Jurkat, Clone E6-1 (cell line): ENCODE results near the gene ADAMTS14.

ENCODE experiments used
- DNase-seq: peaks from one replicate; pipeline ENCODE4 v3.0.0-alpha.2; 2011; ENCODE audit warnings: low read depth, low spot score
- H3K4me3 ChIP-seq: 2 replicates; pipeline ENCODE4 v1.5.1; 2011; ENCODE audit warnings: mild to moderate bottlenecking, low read length, control low read depth, moderate library complexity

The ADAMTS14 gene

DNA sequence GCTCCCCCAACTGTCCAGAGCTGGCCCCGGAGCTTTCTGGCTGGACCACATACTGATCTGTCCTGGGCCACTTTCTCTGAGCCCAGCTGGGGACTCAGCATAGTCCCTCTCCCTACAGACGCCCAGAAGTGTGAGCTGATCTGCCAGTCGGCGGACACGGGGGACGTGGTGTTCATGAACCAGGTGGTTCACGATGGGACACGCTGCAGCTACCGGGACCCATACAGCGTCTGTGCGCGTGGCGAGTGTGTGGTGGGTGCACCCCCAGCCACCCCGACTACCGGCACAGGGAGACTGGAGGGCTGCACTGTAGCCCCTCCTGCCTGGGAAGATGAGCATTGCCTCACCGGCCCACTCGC, 71.1 kb downstream of the ADAMTS14 start:
- DNase-seq: no peak
- H3K4me3 ChIP-seq: no peak overlapping the region

DNA sequence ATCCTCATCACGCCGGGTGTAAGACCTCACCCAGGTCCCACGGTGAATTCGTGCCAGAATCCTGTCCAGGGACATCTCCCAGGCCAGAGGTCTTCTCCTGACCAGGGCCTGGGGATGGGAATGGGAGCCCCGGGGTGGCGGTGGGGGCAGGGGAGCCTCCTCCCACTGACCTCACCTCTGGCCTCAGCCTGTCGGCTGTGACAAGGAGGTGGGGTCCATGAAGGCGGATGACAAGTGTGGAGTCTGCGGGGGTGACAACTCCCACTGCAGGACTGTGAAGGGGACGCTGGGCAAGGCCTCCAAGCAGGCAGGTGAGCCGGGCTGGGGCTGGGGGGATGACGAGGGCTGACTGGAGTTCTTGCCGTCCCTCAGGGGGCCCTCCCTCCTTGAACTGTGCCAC, 71.6 kb downstream of the ADAMTS14 start:
- no peak overlapping the region for H3K4me3 ChIP-seq
- no peak for DNase-seq

DNA sequence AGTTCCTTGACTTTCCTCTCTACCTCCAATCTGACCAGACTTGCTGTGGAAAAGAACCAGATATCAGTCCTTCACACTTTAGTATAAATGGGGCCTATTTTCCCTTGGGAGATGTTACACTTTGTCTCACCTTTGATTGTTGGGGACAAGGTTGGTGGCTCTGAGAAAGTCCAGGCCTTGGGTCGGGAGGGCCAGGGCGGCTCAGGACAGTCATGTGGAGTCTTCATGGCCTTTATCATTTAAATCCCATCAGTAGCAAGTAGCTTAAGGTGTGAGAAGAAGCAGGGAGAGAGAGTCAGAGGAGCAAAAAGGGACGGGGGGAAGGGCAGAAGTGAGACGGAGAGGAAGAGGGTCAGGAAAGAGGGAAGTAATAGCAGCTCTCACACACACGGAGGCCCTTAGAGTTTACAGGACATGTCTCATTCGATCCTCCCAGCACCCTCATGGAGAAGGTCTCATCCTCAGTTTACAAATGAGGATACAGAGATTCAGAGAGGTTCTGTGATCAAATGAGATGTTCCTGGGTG, 72.4 kb downstream of the ADAMTS14 start:
- DNase-seq: no peak
- H3K4me3 ChIP-seq: no peak overlapping the region

DNA sequence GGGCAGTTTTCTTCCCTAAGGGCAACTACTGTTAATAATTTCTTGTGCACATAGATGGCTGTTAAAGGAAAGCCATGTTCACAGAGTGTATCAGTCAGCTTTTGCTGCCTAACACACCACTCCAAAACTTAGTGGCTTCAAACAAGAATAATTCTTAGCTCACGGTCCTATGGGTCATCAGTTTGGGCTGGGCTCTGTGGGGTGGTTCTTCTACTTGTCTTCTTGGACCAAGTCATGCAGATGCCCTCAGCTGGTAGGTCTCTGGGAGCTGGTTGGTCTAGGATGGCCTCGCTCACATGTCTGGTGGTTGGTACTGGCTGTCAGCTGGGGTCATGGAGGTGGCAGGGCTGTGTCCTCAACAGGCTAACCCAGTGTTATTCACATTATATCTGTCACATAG, 73.2 kb downstream of the ADAMTS14 start:
- no peak for DNase-seq
- no peak overlapping the region for H3K4me3 ChIP-seq

DNA sequence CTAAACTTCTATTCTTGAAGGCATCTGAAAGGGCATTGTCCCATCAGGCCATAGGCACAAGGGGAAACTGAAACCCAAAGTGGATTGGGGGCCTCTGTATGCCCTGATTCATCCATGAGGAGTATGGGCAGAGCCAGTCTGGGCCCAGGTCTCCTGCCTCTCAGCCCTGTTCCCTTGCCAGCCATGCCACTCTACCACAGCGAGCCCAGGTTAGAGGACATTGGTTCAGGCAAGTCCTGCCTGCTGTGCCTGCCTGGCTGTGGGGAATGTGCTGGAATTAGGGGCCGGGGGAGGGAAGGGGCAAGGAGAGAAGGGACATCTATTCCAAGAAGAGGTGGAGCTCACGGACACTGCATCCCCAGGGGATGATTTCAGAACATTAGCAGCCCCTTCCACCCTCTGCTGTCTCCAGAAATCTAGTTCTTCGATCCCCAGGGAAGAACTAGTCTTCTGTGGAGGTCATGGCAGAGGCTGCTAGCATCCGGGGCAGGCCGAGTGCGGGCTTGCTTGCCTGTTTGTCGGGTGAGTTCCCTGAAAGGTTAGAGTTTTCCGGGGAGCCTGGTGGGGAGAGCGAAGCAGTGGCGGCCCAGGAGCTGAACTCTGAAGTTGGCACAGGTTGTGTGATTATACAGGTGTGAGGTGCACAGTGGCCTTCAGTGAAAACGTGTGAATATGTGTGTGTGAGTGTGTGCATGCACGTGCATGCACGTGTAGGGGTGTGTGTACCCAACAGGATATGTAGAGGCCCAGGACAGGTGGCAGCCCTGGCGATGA, 75.1 kb downstream of the ADAMTS14 start:
- no peak overlapping the region for H3K4me3 ChIP-seq
- DNase-seq: no peak

DNA sequence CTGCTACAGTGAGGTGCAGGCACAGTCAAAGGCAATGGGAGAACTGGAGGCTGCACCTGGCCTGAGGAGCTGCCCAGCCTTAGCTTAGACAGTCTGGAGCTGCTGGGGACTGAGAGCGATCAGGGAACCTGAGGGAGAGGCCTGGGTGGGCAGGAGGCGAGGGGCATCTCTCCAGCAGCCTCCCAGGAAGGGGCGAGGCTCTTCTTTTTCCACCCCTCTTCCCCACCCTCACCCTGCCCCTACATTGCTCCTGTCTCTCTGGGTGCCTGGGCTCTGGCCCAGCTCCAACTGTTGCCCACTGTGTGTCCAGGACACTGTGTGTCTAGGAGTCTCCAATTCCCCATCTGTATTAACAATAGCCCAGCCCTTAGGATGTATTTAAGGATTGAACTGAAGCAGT, 76.0 kb downstream of the ADAMTS14 start:
- H3K4me3 ChIP-seq: no peak overlapping the region
- DNase-seq: no peak

DNA sequence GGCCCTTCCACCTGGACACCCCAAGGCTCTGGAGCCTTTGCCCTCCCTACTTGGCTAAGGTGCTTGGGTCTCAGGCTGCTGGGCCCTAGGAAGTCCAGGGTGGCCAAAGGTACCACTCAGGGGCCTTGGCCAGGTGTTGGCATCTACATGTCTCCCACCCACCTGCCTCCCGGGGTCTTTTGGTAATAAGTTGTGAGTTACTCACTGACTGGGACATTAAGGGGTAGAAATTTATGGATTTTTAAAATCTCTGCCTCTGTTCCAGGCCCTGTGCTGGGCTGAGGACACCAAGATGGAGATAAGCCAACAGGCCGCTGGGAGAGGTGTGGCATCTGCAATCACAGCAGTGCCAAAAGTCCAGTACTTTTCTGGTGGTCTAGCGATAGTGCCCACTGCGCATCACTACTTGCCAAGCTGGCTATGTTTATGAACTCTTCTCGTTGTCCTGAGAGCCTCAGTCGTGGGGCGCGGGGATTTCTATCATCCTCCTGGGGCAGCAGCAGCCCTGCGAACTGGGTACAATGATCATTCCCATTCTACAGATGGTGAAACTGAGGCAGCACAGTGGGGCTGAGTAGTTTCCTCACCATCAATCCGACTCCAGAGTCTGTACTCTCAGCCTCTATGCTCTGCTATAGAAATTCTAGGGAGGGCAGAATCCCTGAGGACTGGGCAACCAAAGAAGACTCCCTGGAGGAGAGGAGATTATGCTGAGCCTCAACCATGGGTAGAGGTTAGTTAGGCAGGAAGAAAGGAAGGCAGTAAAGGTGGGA, 76.7 kb downstream of the ADAMTS14 start:
- no peak overlapping the region for H3K4me3 ChIP-seq
- DNase-seq: no peak

DNA sequence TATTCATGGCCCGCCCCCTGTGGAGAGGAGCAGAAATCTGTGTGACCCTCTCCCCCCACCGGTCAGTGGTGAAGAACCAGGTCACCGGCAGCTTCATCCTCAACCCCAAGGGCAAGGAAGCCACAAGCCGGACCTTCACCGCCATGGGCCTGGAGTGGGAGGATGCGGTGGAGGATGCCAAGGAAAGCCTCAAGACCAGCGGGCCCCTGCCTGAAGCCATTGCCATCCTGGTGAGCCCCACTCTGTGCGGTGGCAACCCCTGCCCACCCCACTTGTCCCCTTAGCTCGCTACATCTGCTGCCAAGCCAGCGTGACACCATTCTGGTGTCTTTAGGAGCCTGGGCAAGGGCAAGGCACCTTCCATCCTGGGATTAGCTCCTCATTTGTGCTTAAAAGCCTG, 77.5 kb downstream of the ADAMTS14 start:
- DNase-seq: no peak
- no peak overlapping the region for H3K4me3 ChIP-seq

DNA sequence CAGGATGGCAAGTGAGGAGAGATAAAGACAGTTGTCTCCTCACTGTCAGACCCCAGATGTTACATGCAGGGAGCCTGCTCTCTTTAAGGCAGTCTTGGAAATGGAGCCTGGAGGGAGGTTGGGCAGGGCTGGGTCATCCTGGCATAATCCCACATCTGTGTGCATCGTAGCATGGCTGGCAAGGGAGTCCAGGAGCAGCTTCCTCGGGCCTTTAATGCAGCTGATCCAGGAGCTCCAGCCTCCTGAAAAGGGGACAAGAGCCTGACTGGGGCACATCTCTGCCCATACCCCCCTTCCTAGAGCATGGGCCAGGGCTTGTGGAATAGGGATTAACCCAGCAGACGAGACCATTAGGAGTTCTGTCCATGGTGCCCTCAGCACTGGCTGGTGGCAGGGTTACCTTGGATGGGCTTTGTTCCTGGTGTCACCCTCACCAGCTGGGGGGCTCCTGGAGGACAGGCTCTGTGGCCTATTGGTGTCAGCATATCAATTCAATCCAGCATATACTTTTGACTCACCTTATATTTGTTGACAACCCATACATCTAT, 77.9 kb downstream of the ADAMTS14 start:
- no peak for DNase-seq
- no peak overlapping the region for H3K4me3 ChIP-seq

DNA sequence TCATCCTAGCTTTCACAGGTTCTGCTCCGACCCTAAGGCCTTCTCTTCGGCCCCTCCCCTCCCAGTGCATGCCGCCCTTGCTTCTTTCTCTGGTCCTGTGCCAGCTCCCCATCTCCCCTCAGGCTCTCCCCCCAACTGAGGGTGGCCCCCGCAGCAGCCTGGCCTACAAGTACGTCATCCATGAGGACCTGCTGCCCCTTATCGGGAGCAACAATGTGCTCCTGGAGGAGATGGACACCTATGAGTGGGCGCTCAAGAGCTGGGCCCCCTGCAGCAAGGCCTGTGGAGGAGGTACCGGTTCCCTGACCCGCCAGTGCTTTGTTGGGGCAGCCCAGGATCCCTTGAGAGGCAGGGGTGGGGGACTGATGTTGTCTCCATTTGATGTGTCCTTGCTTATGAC, 79.0 kb downstream of the ADAMTS14 start:
- no peak for DNase-seq
- no peak overlapping the region for H3K4me3 ChIP-seq

DNA sequence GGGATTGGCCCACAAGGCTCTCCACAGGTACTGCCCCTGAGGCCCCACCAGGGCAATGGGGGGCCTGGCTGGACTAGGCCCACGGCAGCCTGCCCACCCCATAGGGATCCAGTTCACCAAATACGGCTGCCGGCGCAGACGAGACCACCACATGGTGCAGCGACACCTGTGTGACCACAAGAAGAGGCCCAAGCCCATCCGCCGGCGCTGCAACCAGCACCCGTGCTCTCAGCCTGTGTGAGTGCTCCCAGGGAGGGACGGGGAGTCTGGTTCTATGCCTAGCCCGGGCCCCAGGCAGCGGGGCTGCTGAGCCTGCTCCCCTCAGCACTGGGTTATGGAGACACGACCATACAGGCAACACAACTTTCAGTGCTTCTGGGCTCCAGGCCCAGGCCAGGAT, 79.7 kb downstream of the ADAMTS14 start:
- no peak for DNase-seq

DNA sequence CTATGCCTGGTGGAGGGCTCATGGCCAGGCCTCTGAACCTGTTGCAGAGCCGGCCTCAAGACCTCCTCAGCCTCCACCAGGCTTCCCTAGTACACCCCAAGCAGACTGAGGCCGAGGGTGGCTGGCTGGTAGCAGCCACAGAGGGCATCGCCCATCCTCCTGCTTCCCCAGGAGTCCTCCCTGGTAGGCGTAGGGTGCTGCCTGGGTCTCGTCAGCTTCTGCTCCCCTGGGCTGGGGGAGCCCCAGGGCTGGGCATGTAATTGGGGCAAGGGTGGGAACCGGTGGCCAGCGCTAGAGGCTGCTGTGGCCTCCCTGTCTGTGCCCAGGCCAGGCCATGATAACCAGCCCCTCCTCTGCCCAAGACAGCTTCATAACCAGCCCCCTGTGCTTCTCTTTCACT, 80.3 kb downstream of the ADAMTS14 start:
- H3K4me3 ChIP-seq: no peak overlapping the region
- no peak for DNase-seq

More for the DNA sequence above, 79.7 kb downstream of the ADAMTS14 start:
- H3K4me3 ChIP-seq: no peak overlapping the region

DNA sequence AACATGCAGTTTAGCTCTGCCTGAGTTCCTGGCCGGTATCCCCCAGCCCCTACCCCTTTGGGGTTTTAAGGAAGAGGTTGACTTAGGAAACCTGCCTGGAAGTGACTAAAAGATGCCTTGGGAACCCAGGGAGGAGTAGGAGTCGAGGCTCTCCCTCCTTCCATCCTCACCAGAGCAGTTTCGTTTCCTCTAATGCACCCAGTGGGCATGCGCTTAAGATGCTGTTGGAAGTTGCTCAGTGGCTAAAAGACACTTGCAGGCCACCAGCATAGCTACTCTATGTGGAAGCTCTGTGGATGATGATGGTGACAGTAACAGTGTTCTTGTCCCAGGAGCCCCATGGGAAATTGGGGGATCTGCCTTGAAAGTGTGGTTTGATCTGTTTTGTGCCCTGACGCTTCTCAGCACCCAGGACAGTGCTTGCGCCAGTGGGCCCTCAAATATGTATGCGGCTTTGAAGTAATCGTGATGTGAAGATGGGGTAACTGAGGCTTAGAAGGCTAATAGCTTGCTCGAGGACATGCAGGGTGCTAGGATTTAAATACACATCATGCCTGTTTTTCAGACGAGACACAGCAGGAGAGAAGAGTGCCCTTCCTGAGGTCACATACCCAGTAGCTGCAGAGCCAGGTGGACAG, 80.8 kb downstream of the ADAMTS14 start:
- DNase-seq: no peak
- H3K4me3 ChIP-seq: no peak overlapping the region

DNA sequence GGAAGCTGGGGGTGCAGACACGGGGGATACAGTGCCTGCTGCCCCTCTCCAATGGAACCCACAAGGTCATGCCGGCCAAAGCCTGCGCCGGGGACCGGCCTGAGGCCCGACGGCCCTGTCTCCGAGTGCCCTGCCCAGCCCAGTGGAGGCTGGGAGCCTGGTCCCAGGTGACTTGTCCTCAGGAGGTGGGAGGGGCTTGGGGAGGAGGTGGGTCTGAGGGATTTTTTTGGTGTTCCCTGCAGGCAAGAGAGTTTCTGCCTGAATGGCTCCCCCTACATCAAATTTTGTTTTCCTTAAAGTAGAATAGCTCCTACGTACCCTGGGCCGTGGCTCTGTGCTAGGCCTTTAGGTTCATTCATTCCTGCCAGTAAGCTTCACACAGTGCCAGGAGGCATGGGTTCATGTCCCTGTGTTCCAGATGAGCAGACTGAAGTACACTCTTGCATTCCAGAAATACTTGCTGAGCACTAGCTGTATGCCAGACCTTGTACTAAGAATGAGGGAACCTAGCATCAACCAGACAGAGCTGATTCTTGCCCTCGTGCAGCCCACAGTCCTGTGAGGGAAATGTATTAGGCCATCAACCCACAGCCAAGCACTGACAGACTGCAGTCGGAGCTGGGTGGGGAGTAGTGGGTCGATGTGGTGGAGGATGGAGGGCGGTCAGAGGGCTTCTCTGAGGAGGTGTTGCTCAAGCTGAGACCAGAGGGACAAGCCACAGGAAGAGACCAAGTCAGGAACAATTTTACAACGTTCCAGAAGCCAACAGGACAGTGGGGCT, 81.7 kb downstream of the ADAMTS14 start:
- H3K4me3 ChIP-seq: no peak overlapping the region
- DNase-seq: no peak

DNA sequence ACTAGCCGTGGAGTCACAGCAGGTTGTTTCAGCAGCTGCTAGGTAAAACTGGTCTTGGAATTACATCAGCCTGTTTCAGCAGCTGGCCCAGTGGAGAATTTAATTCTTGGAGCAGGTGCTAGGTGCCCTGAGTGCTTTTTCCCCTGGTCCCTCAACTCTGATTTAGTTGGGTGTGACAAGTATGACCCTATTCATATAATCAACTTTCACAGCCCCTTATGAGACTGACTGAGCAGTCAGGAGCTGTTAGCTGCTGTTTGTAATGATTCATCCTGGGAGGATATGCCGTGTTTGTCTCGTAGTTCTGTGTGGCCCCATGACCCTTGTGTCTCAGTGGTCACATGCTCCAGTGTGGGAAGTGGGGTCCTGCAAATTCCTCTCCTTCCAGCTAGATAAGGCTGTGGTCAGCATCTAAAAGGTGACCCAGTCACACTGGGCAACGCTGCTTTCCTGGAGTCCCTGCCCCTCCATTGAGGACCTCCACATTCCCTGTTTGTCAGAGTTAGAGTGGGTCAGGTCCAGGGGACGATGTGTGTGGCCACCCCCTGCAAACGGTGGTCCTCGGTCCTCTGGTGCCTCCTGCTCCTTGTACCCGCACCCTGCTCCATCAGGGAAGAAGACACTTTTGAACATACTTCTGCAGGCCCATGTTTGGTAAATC, 84.5 kb downstream of the ADAMTS14 start:
- no peak for DNase-seq
- no peak overlapping the region for H3K4me3 ChIP-seq

DNA sequence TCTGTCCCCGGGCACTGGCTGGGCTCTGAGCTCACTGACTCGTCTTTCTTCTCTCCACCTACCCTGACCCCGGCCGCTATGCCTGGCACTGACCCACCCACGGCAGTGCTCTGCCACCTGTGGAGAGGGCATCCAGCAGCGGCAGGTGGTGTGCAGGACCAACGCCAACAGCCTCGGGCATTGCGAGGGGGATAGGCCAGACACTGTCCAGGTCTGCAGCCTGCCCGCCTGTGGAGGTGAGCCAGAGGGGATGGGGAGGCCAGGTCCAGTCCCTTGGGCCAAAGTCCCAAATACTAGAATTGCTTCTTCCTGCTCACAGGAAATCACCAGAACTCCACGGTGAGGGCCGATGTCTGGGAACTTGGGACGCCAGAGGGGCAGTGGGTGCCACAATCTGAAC, 85.5 kb downstream of the ADAMTS14 start:
- H3K4me3 ChIP-seq: no peak overlapping the region
- DNase-seq: no peak

DNA sequence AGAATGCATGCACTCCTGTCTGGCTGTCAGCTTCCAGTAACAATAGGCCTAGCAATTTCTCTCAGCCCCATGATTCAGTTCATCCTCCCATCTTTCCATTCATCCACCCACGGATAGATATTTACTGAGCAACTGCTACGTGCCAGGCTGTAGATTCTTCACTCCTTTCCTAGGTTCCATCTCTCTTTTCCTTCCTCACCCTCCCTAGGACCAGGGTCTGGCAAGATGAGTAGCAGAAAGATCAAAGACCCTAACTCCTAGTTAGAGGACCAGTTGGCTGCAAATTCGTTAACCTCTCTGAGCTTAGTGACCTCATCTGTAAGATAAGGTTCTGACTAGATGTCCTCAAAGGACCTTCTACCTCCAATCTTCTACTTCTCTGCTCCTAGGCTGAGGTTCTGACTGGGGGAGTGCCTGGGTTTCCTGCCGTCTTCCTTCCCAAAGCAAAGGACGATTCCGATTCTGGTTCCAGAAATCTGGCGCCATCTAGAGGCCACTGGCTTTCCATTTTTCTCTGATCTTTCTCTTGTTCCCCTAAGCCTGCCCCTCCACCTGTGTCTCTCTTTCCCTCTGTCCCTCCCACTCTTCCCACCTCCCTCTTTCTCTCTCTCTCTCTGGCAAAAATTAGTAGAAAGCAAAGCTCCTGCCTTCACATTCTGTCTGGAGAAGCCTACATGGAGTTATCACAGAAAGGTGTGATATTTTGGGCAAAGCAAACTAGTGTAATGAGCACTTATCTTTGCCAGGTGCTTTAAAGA, 86.6 kb downstream of the ADAMTS14 start:
- H3K4me3 ChIP-seq: no peak overlapping the region
- DNase-seq: peak; percentile 51

DNA sequence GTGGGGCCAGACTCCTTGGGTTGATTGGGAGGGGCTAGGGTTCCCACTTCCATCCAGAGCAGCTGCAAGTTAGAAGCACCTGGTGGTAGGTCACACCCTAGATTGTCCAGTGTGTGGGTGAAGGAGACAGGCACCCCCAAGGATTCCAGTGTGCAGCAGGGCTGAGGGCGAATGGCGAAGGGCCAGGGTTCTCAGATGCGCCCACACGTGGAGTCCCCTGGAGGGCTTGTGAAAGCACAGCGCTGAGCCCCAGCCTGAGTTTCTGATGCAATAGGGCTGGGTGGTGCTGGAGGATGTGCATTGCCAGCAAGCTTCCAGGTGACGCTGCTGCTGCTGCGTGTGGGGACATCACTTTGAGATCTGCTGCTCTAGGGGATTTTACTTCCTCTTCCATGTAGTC, 87.5 kb downstream of the ADAMTS14 start:
- H3K4me3 ChIP-seq: no peak overlapping the region
- DNase-seq: peak; percentile 8
